ENCODE measurements around the gene MUC4.
"Not testable (repeated sequence)": the region's sequence is repeated elsewhere in the genome, so short reads cannot be mapped to it uniquely, and the experiment has no call there.

The MUC4 gene

GRCh38 chr3:195835791-195836190 lies 24.1 kb upstream of the MUC4 start:
- no peak for DNase-seq (ENCODE audit: extremely low read depth, low read depth)
- H3K4me3 ChIP-seq (replicated peaks; ENCODE audit: low read depth, low read length) = no peak overlapping the region
- no peak for TF ChIP-seq CTCF (IDR thresholded peaks at IDR 0.05; ENCODE audit: low read depth, low read length, missing control alignments)

GRCh38 chr3:195834675-195835583 lies 23.2 kb upstream of the MUC4 start:
- H3K4me3 ChIP-seq (replicated peaks; ENCODE audit: low read depth, low read length) = no peak overlapping the region
- no peak for DNase-seq (ENCODE audit: extremely low read depth, low read depth)
- no peak for TF ChIP-seq CTCF (IDR thresholded peaks at IDR 0.05; ENCODE audit: low read depth, low read length, missing control alignments)

- DNase-seq (ENCODE audit: extremely low read depth, low read depth) = no peak
- H3K4me3 ChIP-seq (replicated peaks; ENCODE audit: low read depth, low read length) = no peak overlapping the region
- no peak for TF ChIP-seq CTCF (IDR thresholded peaks at IDR 0.05; ENCODE audit: low read depth, low read length, missing control alignments)
Observed at GRCh38 chr3:195829897-195830254, 18.1 kb upstream of the MUC4 start.

GRCh38 chr3:195828762-195829161 lies 17.0 kb upstream of the MUC4 start:
- TF ChIP-seq CTCF (IDR thresholded peaks at IDR 0.05; ENCODE audit: low read depth, low read length, missing control alignments) = no peak
- H3K4me3 ChIP-seq (replicated peaks; ENCODE audit: low read depth, low read length) = no peak overlapping the region
- no peak for DNase-seq (ENCODE audit: extremely low read depth, low read depth)

- no peak overlapping the region for H3K4me3 ChIP-seq (replicated peaks; ENCODE audit: low read depth, low read length)
- no peak for DNase-seq (ENCODE audit: extremely low read depth, low read depth)
- TF ChIP-seq CTCF (IDR thresholded peaks at IDR 0.05; ENCODE audit: low read depth, low read length, missing control alignments) = no peak
Observed at GRCh38 chr3:195825857-195826804, 14.4 kb upstream of the MUC4 start.

GRCh38 chr3:195825191-195825588 lies 13.5 kb upstream of the MUC4 start:
- TF ChIP-seq CTCF (IDR thresholded peaks at IDR 0.05; ENCODE audit: low read depth, low read length, missing control alignments) = no peak
- no peak overlapping the region for H3K4me3 ChIP-seq (replicated peaks; ENCODE audit: low read depth, low read length)
- DNase-seq (ENCODE audit: extremely low read depth, low read depth) = no peak

- not testable (repeated sequence) for H3K4me3 ChIP-seq (replicated peaks; ENCODE audit: low read depth, low read length)
Observed at GRCh38 chr3:195824425-195825190, 12.9 kb upstream of the MUC4 start.

More at GRCh38 chr3:195824425-195825190, 12.9 kb upstream of the MUC4 start:
- DNase-seq (ENCODE audit: extremely low read depth, low read depth) = not testable (repeated sequence)
